Measurements from ENCODE around the gene MTOR.

GRCh38 chr1:11153184-11153583 is 109.2 kb downstream of the MTOR start:
- no peak for TF ChIP-seq CTCF (IDR thresholded peaks at IDR 0.05)
- TF ChIP-seq POLR2A (IDR thresholded peaks at IDR 0.05), result no peak
